Spleen (tissue), 7 donors: ENCODE data around the gene NR1I2.

Experiments
- CTCF ChIP-seq, 11 experiments: fragments of 200-600 bp in 7 of 11; fragments of 450-650 bp in 4 of 11; sonication (generic) in 4 of 11; IDR thresholded peaks in 8 of 11; conservative IDR thresholded peaks in 3 of 11; 1 replicate in 7 of 11; 2 replicates in 4 of 11; pipeline versions ENCODE4 v1.4.0 to v1.8.0; 2016 to 2021; ENCODE audit warnings: antibody characterized with exemption in 11 of 11, inconsistent platforms in 4 of 11, mild to moderate bottlenecking in 1 of 11
- POLR2AphosphoS5 ChIP-seq, 3 donors: sonication (generic); formaldehyde crosslinking; IDR thresholded peaks; one replicate each; pipeline ENCODE4 v1.5.1; 2017; ENCODE audit warnings: antibody characterized with exemption in 3 of 3
- donor health status: DM: no; HTN: no; CAD: no; lungs with moderate emphysema.
- donor health status: DM: no; HTN: no; CAD: no.
- donor health status: DM: no; HTN: no; CAD: no.

GRCh38 chr3:119831941-119832371 is 50.1 kb downstream of the NR1I2 start:
- TF ChIP-seq CTCF (IDR thresholded peaks at IDR 0.05 in 8 of 11, conservative IDR thresholded peaks at IDR 0.05 in 3 of 11) (no peak), POLR2AphosphoS5 (IDR thresholded peaks at IDR 0.05) (no peak)
